OCI-LY3 (cell line): ENCODE data around the gene PHOSPHO1.

ENCODE experiments used
- H2AFZ ChIP-seq: fragments of 200-600, 300-600 bp; shearing (Covaris generic); 2 replicates; pipeline ENCODE4 v1.6.0; 2014; ENCODE audit warnings: antibody characterized with exemption, low read depth, low read length
- H3K27ac ChIP-seq: fragments of 200-600, 300-600 bp; sonication (generic); 2 replicates; pipeline ENCODE4 v1.5.1; 2014; ENCODE audit warnings: mild to moderate bottlenecking, low read length, moderate library complexity, mixed read lengths
- H3K27me3 ChIP-seq: fragments of 200-600, 300-600 bp; sonication (generic); 2 replicates; pipeline ENCODE4 v1.6.1; 2014; ENCODE audit warnings: low read depth, low read length, mixed read lengths
- H3K36me3 ChIP-seq: fragments of 200-600, 300-600 bp; sonication (generic); replicated peaks from 2 replicates; pipeline ENCODE3; 2014; ENCODE audit warnings: low read depth, low read length, mixed read lengths
- H3K4me1 ChIP-seq: fragments of 300-600, 200-600 bp; sonication (generic); 2 replicates; pipeline ENCODE4 v1.6.1; 2014; ENCODE audit warnings: low read length, mixed read lengths
- H3K4me2 ChIP-seq: fragments of 200-600, 300-600 bp; sonication (generic); 2 replicates; pipeline ENCODE4 v1.6.1; 2014; ENCODE audit warnings: low read length, mixed read lengths
- H3K4me3 ChIP-seq: fragments of 300-600, 200-600 bp; sonication (generic); 2 replicates; pipeline ENCODE4 v1.5.1; 2014; ENCODE audit warnings: antibody characterized with exemption, mild to moderate bottlenecking, low read length, moderate library complexity
- H3K79me2 ChIP-seq: fragments of 300-600, 200-600 bp; shearing (Covaris generic); 2 replicates; pipeline ENCODE4 v1.6.1; 2014; ENCODE audit warnings: mild to moderate bottlenecking, low read length, mixed read lengths
- H3K9ac ChIP-seq: fragments of 300-600, 200-600 bp; shearing (Covaris generic); 2 replicates; pipeline ENCODE4 v1.6.0; 2014; ENCODE audit warnings: mild to moderate bottlenecking, low read length, moderate library complexity
- H3K9me3 ChIP-seq: fragments of 200-600, 300-600 bp; shearing (Covaris generic); 2 replicates; pipeline ENCODE4 v1.6.1; 2014; ENCODE audit warnings: low read length, mixed read lengths; ENCODE audit not compliant: insufficient read depth
- H4K20me1 ChIP-seq: fragments of 200-600, 300-600 bp; sonication (generic); 2 replicates; pipeline ENCODE4 v1.6.1; 2016; ENCODE audit warnings: low read length, mixed read lengths; ENCODE audit not compliant: insufficient read depth
- CTCF ChIP-seq: fragments of 200-600, 300-600 bp; sonication (generic); IDR thresholded peaks from 2 replicates; pipeline ENCODE4 v1.5.1; 2014; ENCODE audit warnings: antibody characterized with exemption, low read length, low read depth
- EZH2phosphoT487 ChIP-seq: fragments of 200-600 bp; shearing (Covaris generic); IDR thresholded peaks from 2 replicates; pipeline ENCODE4 v1.6.1; 2018; ENCODE audit warnings: antibody characterized with exemption, mixed run types, low read depth

The PHOSPHO1 gene

GRCh38 chr17:49241692-49242397, 11.3 kb upstream of the PHOSPHO1 start:
- Histone ChIP-seq H3K36me3 (no peaks in the 10 kb centered on the region), H3K4me1 (peaks cover 14% of the 10 kb centered on the region), H3K9me3 (no peaks in the 10 kb centered on the region), H3K79me2 (no peaks in the 10 kb centered on the region), H4K20me1 (no peaks in the 10 kb centered on the region), H3K4me3 (no peak overlapping the region), H3K9ac (no peak overlapping the region), H3K4me2 (peak overlapping the region; percentile 45), H3K27me3 (no peaks in the 10 kb centered on the region), H3K27ac (no peak overlapping the region), H2AFZ (no peak overlapping the region)
- TF ChIP-seq CTCF (no peak), EZH2phosphoT487 (no peak)

GRCh38 chr17:49241040-49241439, 10.5 kb upstream of the PHOSPHO1 start:
- Histone ChIP-seq H2AFZ (no peak overlapping the region), H3K9me3 (no peaks in the 10 kb centered on the region), H3K4me3 (no peak overlapping the region), H3K4me2 (no peak overlapping the region), H3K27ac (no peak overlapping the region), H4K20me1 (no peaks in the 10 kb centered on the region), H3K27me3 (peaks cover 2% of the 10 kb centered on the region; the same call in 1 of the 2 replicates), H3K9ac (no peak overlapping the region), H3K4me1 (peaks cover 14% of the 10 kb centered on the region), H3K79me2 (no peaks in the 10 kb centered on the region), H3K36me3 (no peaks in the 10 kb centered on the region)
- no peak for TF ChIP-seq EZH2phosphoT487
- TF ChIP-seq CTCF = no peak

- Histone ChIP-seq H3K27ac (no peak overlapping the region), H4K20me1 (no peaks in the 10 kb centered on the region)
Observed at GRCh38 chr17:49240619-49241018, 10.0 kb upstream of the PHOSPHO1 start.

GRCh38 chr17:49239963-49240362, 9.4 kb upstream of the PHOSPHO1 start:
- Histone ChIP-seq H3K9ac (no peak overlapping the region), H3K36me3 (no peaks in the 10 kb centered on the region), H3K27ac (no peak overlapping the region), H3K4me3 (no peak overlapping the region), H3K4me2 (no peak overlapping the region), H2AFZ (no peak overlapping the region), H4K20me1 (no peaks in the 10 kb centered on the region), H3K9me3 (no peaks in the 10 kb centered on the region), H3K27me3 (peaks cover 3% of the 10 kb centered on the region; the same call in 1 of the 2 replicates), H3K4me1 (peaks cover 14% of the 10 kb centered on the region), H3K79me2 (no peaks in the 10 kb centered on the region)
- TF ChIP-seq CTCF (no peak), EZH2phosphoT487 (no peak)

More at GRCh38 chr17:49240619-49241018, 10.0 kb upstream of the PHOSPHO1 start:
- H3K4me1 ChIP-seq = peaks cover 14% of the 10 kb centered on the region
- H2AFZ ChIP-seq = no peak overlapping the region
- H3K36me3 ChIP-seq = no peaks in the 10 kb centered on the region
- no peaks in the 10 kb centered on the region for H3K9me3 ChIP-seq
- TF ChIP-seq CTCF = no peak
- no peak overlapping the region for H3K4me3 ChIP-seq
- no peaks in the 10 kb centered on the region for H3K79me2 ChIP-seq
- no peak overlapping the region for H3K9ac ChIP-seq
- H3K4me2 ChIP-seq = no peak overlapping the region
- peaks cover 3% of the 10 kb centered on the region; the same call in 1 of the 2 replicates for H3K27me3 ChIP-seq
